ENCODE results near the gene SH3BP5.

GRCh38 chr3:15271785-15272381, 60.5 kb downstream of the SH3BP5 start:
- TF ChIP-seq EZH2 (IDR thresholded peaks at IDR 0.05; ENCODE audit: insufficient read depth, poor library complexity, severe bottlenecking) = no peak
- TF ChIP-seq EZH2phosphoT487 (IDR thresholded peaks at IDR 0.05; ENCODE audit: insufficient read depth, low read depth) = no peak
